Thyroid gland (tissue), 4 donors: ENCODE data around the gene PPP6R1. TPM values are rescaled to one million over a fixed set of nuclear protein-coding genes. Genes with fewer than 3 reads are reported as not detected.

Experiments used
- DNase-seq, 2 donors: peaks; one replicate each; pipeline ENCODE4 v3.0.0-alpha.2; 2019
- H3K27ac ChIP-seq, 3 donors: fragments of 200-600 bp; sonication (generic); 1 replicate in 2 of 3; 2 replicates in 1 of 3; pipeline ENCODE4 v1.5.1; 2016 to 2019; ENCODE audit warnings: mild to moderate bottlenecking in 1 of 3, moderate library complexity in 1 of 3
- H3K27me3 ChIP-seq: fragments of 200-600 bp; sonication (generic); one replicate; pipeline ENCODE4 v1.5.1; 2019
- H3K36me3 ChIP-seq, 2 donors: fragments of 200-600 bp; sonication (generic); one replicate each; pipeline ENCODE4 v1.5.1; 2016 to 2019
- H3K4me1 ChIP-seq, 2 donors: fragments of 200-600 bp; sonication (generic); one replicate each; pipeline ENCODE4 v1.5.1; 2017 to 2019
- H3K4me3 ChIP-seq, 3 donors: fragments of 200-600 bp; sonication (generic); replicated peaks in 1 of 3; 1 replicate in 2 of 3; 2 replicates in 1 of 3; pipeline ENCODE4 v1.5.1; 2016; ENCODE audit warnings: mild to moderate bottlenecking in 1 of 3
- H3K9me3 ChIP-seq: fragments of 200-600 bp; sonication (generic); one replicate; pipeline ENCODE4 v1.5.1; 2017
- CTCF ChIP-seq, 6 experiments: fragments of 200-600 bp in 3 of 6; fragments of 450-650 bp in 3 of 6; sonication (generic) in 3 of 6; IDR thresholded peaks; one replicate each; pipeline ENCODE4 v1.5.1; 2016 to 2019; ENCODE audit warnings: antibody characterized with exemption in 6 of 6, mild to moderate bottlenecking in 2 of 6, inconsistent platforms in 1 of 6, moderate library complexity in 1 of 6
- POLR2A ChIP-seq, 2 donors: fragments of 450-650 bp; IDR thresholded peaks; one replicate each; pipeline ENCODE4 v1.6.1; 2017; ENCODE audit warnings: antibody characterized with exemption in 2 of 2, mild to moderate bottlenecking in 2 of 2, moderate library complexity in 1 of 2
- WGBS, 2 donors: methylation state at CpG; one replicate each; pipeline ENCODE4 v1.1.5; 2017; 5-methylcytosine and 5-hydroxymethylcytosine counted together
- intact Hi-C: fragments of 100-400 bp; cut with DNase I; formaldehyde crosslinking; loops from one replicate; pipeline ENCODE4 v1.15.1; 2023
- total RNA-seq, 4 donors: library from RNA; depleted of rRNA; stranded (reverse); fragments of >200 nt; gene quantifications; one replicate each; pipeline ENCODE4 v1.2.3, GENCODE V29; 2016

PPP6R1 gene
- total RNA-seq, 4 donors from 2014 or later, result 26.1 to 99.8 (median 54.2) TPM

DNA sequence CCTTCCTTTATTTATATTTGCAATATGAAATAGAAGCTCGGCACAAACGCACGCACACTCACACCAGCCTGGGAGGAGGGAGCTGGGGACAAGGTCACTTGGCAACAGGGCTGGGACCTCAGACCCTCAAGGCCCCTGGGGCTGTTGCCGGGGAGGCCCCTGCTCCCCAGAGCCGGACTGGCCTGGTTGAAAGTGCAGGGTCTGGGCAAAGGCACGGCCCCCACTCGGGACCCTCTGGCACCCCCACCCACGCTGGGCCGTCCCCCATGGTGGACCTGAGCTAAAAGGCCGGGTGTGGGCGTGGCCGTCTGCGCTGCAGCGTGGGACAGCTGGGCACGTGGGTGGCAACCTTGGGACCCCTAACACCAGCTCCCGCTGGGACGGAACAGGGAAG is 29.0 kb downstream of the PPP6R1 start:
- DNase-seq, result no peak
- Histone ChIP-seq H3K27ac (no peak overlapping the region), H3K9me3 (no peaks in the 10 kb centered on the region), H3K36me3 (peaks cover 19 to 39% of the 10 kb centered on the region in 2 donors), H3K27me3 (no peaks in the 10 kb centered on the region), H3K4me3 (no peak overlapping the region), H3K4me1 (peaks cover 17 to 45% of the 10 kb centered on the region in 2 donors)
- intact Hi-C loops, result no loop called here
- TF ChIP-seq CTCF (IDR thresholded peaks at IDR 0.05) (no peak), POLR2A (IDR thresholded peaks at IDR 0.05) (no peak)
- WGBS, 2 donors, result 88 to 93% methylated on average over 14 to 17 of the region's 17 CpGs

GRCh38 chr19:55229145-55229788 is 29.6 kb downstream of the PPP6R1 start:
- no peak for TF ChIP-seq POLR2A (IDR thresholded peaks at IDR 0.05)
- no peak for TF ChIP-seq CTCF (IDR thresholded peaks at IDR 0.05)
- 92 to 95% methylated on average over 6 to 18 of the region's 18 CpGs for WGBS, 2 donors
- H3K27ac ChIP-seq, result no peak overlapping the region
- H3K27me3 ChIP-seq, result no peaks in the 10 kb centered on the region
- DNase-seq, result no peak
- H3K9me3 ChIP-seq, result no peaks in the 10 kb centered on the region
- no peak overlapping the region for H3K4me3 ChIP-seq
- H3K36me3 ChIP-seq, result peaks cover 19 to 34% of the 10 kb centered on the region in 2 donors
- peaks cover 17 to 45% of the 10 kb centered on the region in 2 donors for H3K4me1 ChIP-seq
- intact Hi-C loops, result no loop called here

DNA sequence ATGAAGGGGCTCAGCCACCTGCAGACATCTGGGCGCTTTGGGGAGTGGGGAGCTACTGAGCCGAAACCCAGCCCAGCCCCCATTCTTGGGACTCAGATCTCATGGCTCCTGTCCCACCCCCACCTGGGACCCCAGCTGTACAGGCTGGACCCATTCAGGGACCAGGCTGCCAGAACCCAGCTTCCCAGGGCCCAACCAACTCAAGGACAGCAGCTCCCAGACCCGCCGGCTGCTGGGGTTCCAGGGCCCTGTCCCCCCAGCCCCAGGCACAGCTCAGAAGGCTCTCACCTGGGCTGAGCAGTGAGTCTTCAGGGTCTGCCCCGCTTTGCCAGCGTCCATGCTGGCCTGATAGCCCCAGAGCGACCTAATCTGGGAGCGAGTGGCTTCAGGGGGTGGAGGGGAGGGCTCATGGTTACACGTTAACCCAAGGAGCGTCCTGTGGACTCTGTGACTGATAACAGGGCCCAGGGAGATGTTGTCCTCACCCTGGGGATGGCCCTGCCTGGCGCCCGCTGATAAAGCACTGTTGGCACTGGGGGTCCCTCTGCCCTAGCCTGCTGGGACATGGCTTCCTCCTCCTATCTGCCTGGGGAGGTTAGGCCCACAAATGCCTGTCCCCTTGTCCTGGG is 30.3 kb downstream of the PPP6R1 start, which contains the start of gene TMEM86B:
Gene TMEM86B, minus strand, starts transcription at position 361 of the 629 bp plus-strand sequence. Its CDS starts 22 bp downstream, at position 339.
- H3K27me3 ChIP-seq, result no peaks in the 10 kb centered on the region
- no peaks in the 10 kb centered on the region for H3K9me3 ChIP-seq
- intact Hi-C loops, result no loop called here
- peaks cover 17 to 45% of the 10 kb centered on the region in 2 donors for H3K4me1 ChIP-seq
- H3K27ac ChIP-seq, result peak within 1 kb of the TSS in 2 of 3 donors; percentile 41 to 43
- peaks cover 19 to 34% of the 10 kb centered on the region in 2 donors for H3K36me3 ChIP-seq
- no peak for DNase-seq
- H3K4me3 ChIP-seq, result no peak within 1 kb of the TSS
- 50 to 60% methylated on average over 2 to 3 of the region's 12 CpGs for WGBS, 2 donors
- TF ChIP-seq CTCF (IDR thresholded peaks at IDR 0.05), result no peak

DNA sequence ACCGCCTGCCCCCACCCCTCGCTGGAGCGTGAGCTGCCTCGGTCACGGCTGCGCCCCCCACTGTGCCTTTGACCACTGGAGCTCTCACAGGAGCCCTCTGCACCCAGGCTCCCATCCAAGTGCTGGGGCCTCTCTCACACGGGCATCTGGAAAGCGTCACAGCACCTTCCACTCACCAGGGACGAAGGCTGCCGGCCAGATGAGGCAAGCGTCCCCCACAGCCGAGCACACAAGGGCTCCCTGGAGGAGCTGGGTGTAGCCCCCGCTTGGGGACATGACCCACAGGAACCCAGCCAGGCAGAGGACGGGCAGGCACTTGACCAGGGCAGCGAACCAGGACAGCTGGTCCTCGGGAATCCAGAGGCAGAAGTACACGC is 30.8 kb downstream of the PPP6R1 start:
- 28 to 59% methylated on average over 8 to 13 of the region's 17 CpGs for WGBS, 2 donors
- peaks cover 17 to 45% of the 10 kb centered on the region in 2 donors for H3K4me1 ChIP-seq
- no peaks in the 10 kb centered on the region for H3K27me3 ChIP-seq
- no peak overlapping the region for H3K4me3 ChIP-seq
- TF ChIP-seq POLR2A (IDR thresholded peaks at IDR 0.05) (no peak), CTCF (IDR thresholded peaks at IDR 0.05) (no peak)
- DNase-seq, result peak; percentile 83 to 95
- H3K9me3 ChIP-seq, result no peaks in the 10 kb centered on the region
- H3K36me3 ChIP-seq, result peaks cover 19 to 33% of the 10 kb centered on the region in 2 donors
- intact Hi-C loops, result no loop called here
- peak overlapping the region in 1 of 3 donors; percentile 41 for H3K27ac ChIP-seq
